IMR-90 (cell line): ENCODE results near the gene TRPM3. TPM values are rescaled to one million over a fixed set of nuclear protein-coding genes. Genes with fewer than 3 reads are reported as not detected.

Experiments used
- ATAC-seq: fragments of 200-7000 bp; cut with Tn5 transposase; 2 replicates; pipeline ENCODE4 v1.9.1; 2020; ENCODE audit warnings: low read depth, mild to moderate bottlenecking, moderate library complexity
- BruUV-seq: library from RNA; stranded (reverse); fragments of 400-500 nt; replicated peaks from 2 replicates; lab custom pipeline; 2021; lab: Mats Ljungman, UMichigan
- CTCF ChIA-PET: fragments of 300-600 bp; formaldehyde crosslinking; extraction: SDS; loops from one replicate; lab custom pipeline; 2021; ENCODE audit warnings: antibody characterized with exemption; lab: Yijun Ruan, JAX
- POLR2A ChIA-PET: fragments of 300-600 bp; sonication (Branson Sonifier 250); formaldehyde crosslinking; loops from one replicate; lab custom pipeline; 2022; ENCODE audit warnings: antibody characterized with exemption; ENCODE audit not compliant: unreplicated experiment; lab: Charles Lee
- DNase-seq: peaks from one replicate; pipeline ENCODE4 v3.0.0; 2013
- H2AFZ ChIP-seq: replicated peaks from 2 replicates; pipeline ENCODE3; 2013; ENCODE audit warnings: low read length, mild to moderate bottlenecking; ENCODE audit not compliant: poor library complexity
- H2AK5ac ChIP-seq: 2 replicates; pipeline ENCODE4 v1.6.1; 2013; ENCODE audit warnings: low read depth, low read length, inconsistent platforms
- H2AK9ac ChIP-seq: replicated peaks from 2 replicates; pipeline ENCODE3; 2013; ENCODE audit warnings: mild to moderate bottlenecking, low read depth, low read length, moderate library complexity; ENCODE audit not compliant: poor library complexity
- H2BK120ac ChIP-seq: 2 replicates; pipeline ENCODE4 v1.6.1; 2013; ENCODE audit warnings: low read depth, low read length, inconsistent platforms
- H2BK15ac ChIP-seq: 3 replicates; pipeline ENCODE4 v1.6.1; 2013; ENCODE audit warnings: low read depth, low read length, inconsistent platforms
- H2BK20ac ChIP-seq: 2 replicates; pipeline ENCODE4 v1.6.1; 2013; ENCODE audit warnings: low read depth, mild to moderate bottlenecking, inconsistent platforms, low read length, moderate library complexity
- H2BK5ac ChIP-seq: 2 replicates; pipeline ENCODE4 v1.6.1; 2013; ENCODE audit warnings: mild to moderate bottlenecking, low read depth, low read length, inconsistent platforms; ENCODE audit not compliant: poor library complexity, severe bottlenecking
- H3K14ac ChIP-seq: replicated peaks from 2 replicates; pipeline ENCODE4 v1.6.1; 2013; ENCODE audit warnings: low read depth, low read length, inconsistent platforms
- H3K18ac ChIP-seq: 2 replicates; pipeline ENCODE4 v1.6.1; 2013; ENCODE audit warnings: low read depth, low read length, control low read depth
- H3K23ac ChIP-seq: 2 replicates; pipeline ENCODE4 v1.6.1; 2013; ENCODE audit warnings: low read depth, low read length, inconsistent platforms
- H3K27ac ChIP-seq: 2 replicates; pipeline ENCODE4 v1.5.1; 2013; ENCODE audit warnings: mild to moderate bottlenecking, control low read depth, low read length; ENCODE audit not compliant: insufficient read depth
- H3K27me3 ChIP-seq: 2 replicates; pipeline ENCODE4 v1.6.1; 2013; ENCODE audit warnings: low read length; ENCODE audit not compliant: control insufficient read depth, insufficient read depth
- H3K36me3 ChIP-seq: 2 replicates; pipeline ENCODE4 v1.6.1; 2013; ENCODE audit warnings: low read length, mixed read lengths; ENCODE audit not compliant: control insufficient read depth, insufficient read depth
- H3K4ac ChIP-seq: 2 replicates; pipeline ENCODE4 v1.6.1; 2013; ENCODE audit warnings: low read depth, low read length, inconsistent platforms
- H3K4me1 ChIP-seq: 2 replicates; pipeline ENCODE4 v1.6.1; 2013; ENCODE audit warnings: low read length, mixed read lengths; ENCODE audit not compliant: control insufficient read depth, insufficient read depth
- H3K4me2 ChIP-seq: 2 replicates; pipeline ENCODE4 v1.6.1; 2013; ENCODE audit warnings: low read depth, mild to moderate bottlenecking, control low read depth, low read length, moderate library complexity
- H3K4me3 ChIP-seq: 2 replicates; pipeline ENCODE4 v1.5.1; 2013; ENCODE audit warnings: low read depth, mild to moderate bottlenecking, control low read depth, low read length, moderate library complexity; ENCODE audit not compliant: insufficient read depth
- H3K56ac ChIP-seq: 2 replicates; pipeline ENCODE4 v1.6.1; 2013; ENCODE audit warnings: low read length, inconsistent platforms; ENCODE audit not compliant: insufficient read depth; ENCODE audit errors: extremely low read depth
- H3K79me1 ChIP-seq, 2 experiments: 2 replicates each; pipeline ENCODE4 v1.6.1; 2013; ENCODE audit warnings: low read length in 2 of 2, inconsistent platforms in 1 of 2, low read depth in 1 of 2
- H3K9ac ChIP-seq: 2 replicates; pipeline ENCODE4 v1.6.1; 2013; ENCODE audit warnings: low read depth, low read length, control low read depth
- H3K9me1 ChIP-seq: 2 replicates; pipeline ENCODE4 v1.6.1; 2013; ENCODE audit warnings: low read length, inconsistent platforms; ENCODE audit not compliant: insufficient read depth
- H3K9me3 ChIP-seq: 2 replicates; pipeline ENCODE4 v1.6.1; 2013; ENCODE audit warnings: low read length; ENCODE audit not compliant: control insufficient read depth, insufficient read depth
- H4K20me1 ChIP-seq: 2 replicates; pipeline ENCODE4 v1.6.1; 2013; ENCODE audit warnings: low read length, inconsistent platforms; ENCODE audit not compliant: insufficient read depth
- H4K5ac ChIP-seq: 2 replicates; pipeline ENCODE4 v1.6.1; 2013; ENCODE audit warnings: mild to moderate bottlenecking, low read depth, low read length, control low read depth
- H4K8ac ChIP-seq, 2 experiments: 2 replicates each; pipeline ENCODE4 v1.6.1; 2013; ENCODE audit warnings: low read depth in 2 of 2, low read length in 2 of 2, control low read depth in 1 of 2, inconsistent platforms in 1 of 2
- H4K91ac ChIP-seq: 2 replicates; pipeline ENCODE4 v1.6.1; 2013; ENCODE audit warnings: low read depth, low read length, inconsistent platforms; ENCODE audit not compliant: insufficient read depth
- BHLHE40 ChIP-seq: fragments of 150-350 bp; IDR thresholded peaks from 2 replicates; pipeline ENCODE4 v1.6.1; 2016; ENCODE audit warnings: mild to moderate bottlenecking, low read depth, low read length
- CEBPB ChIP-seq: IDR thresholded peaks from 2 replicates; pipeline ENCODE4 v1.6.1; 2012; ENCODE audit warnings: low read depth, low read length, improper control_type of control experiment
- CHD1 ChIP-seq: IDR thresholded peaks from 2 replicates; pipeline ENCODE4 v1.6.1; 2012; ENCODE audit warnings: low read depth, low read length, improper control_type of control experiment
- CTCF ChIP-seq: conservative IDR thresholded peaks from 2 replicates; pipeline ENCODE4 v1.5.1; 2012; ENCODE audit warnings: mild to moderate bottlenecking, low read depth, low read length, improper control_type of control experiment
- ELK1 ChIP-seq: fragments of 150-350 bp; IDR thresholded peaks from 2 replicates; pipeline ENCODE4 v1.6.1; 2016; ENCODE audit warnings: low read depth, mild to moderate bottlenecking, low read length, moderate library complexity, borderline replicate concordance
- FOS ChIP-seq: fragments of 150-350 bp; IDR thresholded peaks from 2 replicates; pipeline ENCODE4 v1.6.1; 2016; ENCODE audit warnings: low read depth, low read length
- MAFK ChIP-seq: IDR thresholded peaks from 2 replicates; pipeline ENCODE4 v1.6.1; 2012; ENCODE audit warnings: low read depth, low read length, improper control_type of control experiment
- MAZ ChIP-seq: IDR thresholded peaks from 2 replicates; pipeline ENCODE4 v1.6.1; 2012; ENCODE audit warnings: low read depth, mild to moderate bottlenecking, low read length, improper control_type of control experiment, moderate library complexity, borderline replicate concordance
- MXI1 ChIP-seq: IDR thresholded peaks from 2 replicates; pipeline ENCODE4 v1.6.1; 2012; ENCODE audit warnings: low read depth, mild to moderate bottlenecking, low read length, moderate library complexity, borderline replicate concordance
- NFE2L2 ChIP-seq: fragments of 150-350 bp; IDR thresholded peaks from 2 replicates; pipeline ENCODE4 v1.6.1; 2016; ENCODE audit warnings: low read depth, mild to moderate bottlenecking, low read length
- POLR2A ChIP-seq: IDR thresholded peaks from 2 replicates; pipeline ENCODE4 v1.6.1; 2012; ENCODE audit warnings: mild to moderate bottlenecking, low read depth, low read length
- RAD21 ChIP-seq: IDR thresholded peaks from 2 replicates; pipeline ENCODE4 v1.6.1; 2012; ENCODE audit warnings: low read length, improper control_type of control experiment
- RCOR1 ChIP-seq: IDR thresholded peaks from 2 replicates; pipeline ENCODE4 v1.6.1; 2012; ENCODE audit warnings: mild to moderate bottlenecking, low read length, improper control_type of control experiment; ENCODE audit not compliant: insufficient replicate concordance
- RFX5 ChIP-seq: IDR thresholded peaks from 2 replicates; pipeline ENCODE4 v1.8.0; 2012; ENCODE audit warnings: low read depth, mild to moderate bottlenecking, low read length, moderate library complexity
- SMC3 ChIP-seq: fragments of 150-350 bp; IDR thresholded peaks from 2 replicates; pipeline ENCODE4 v1.6.1; 2016; ENCODE audit warnings: low read depth, mild to moderate bottlenecking, antibody characterized with exemption, low read length, moderate library complexity
- USF2 ChIP-seq: fragments of 150-350 bp; IDR thresholded peaks from 2 replicates; pipeline ENCODE4 v1.6.1; 2017; ENCODE audit warnings: mild to moderate bottlenecking, antibody characterized with exemption, low read length, low read depth
- WGBS, 2 experiments: methylation state at CpG; one replicate each; pipeline versions ENCODE4 v1.1.5 to v1.1.7; 2013; ENCODE audit warnings: missing lambda C conversion rate in 2 of 2; ENCODE audit not compliant: insufficient read length in 1 of 2; ENCODE audit errors: extremely low coverage in 2 of 2; 5-methylcytosine and 5-hydroxymethylcytosine counted together
- dilution Hi-C: fragments of 300-500 bp; cut with HindIII; formaldehyde crosslinking; loops from one replicate; pipeline ENCODE4 v1.14.3; 2018; ENCODE audit warnings: low sequenced_read_pairs; ENCODE audit not compliant: unreplicated experiment
- in situ Hi-C: fragments of 300-500 bp; cut with MboI; formaldehyde crosslinking; loops from 3 replicates; pipeline ENCODE4 v1.14.3; 2019; ENCODE audit warnings: low sequenced_read_pairs, inconsistent platforms, mixed read lengths
- intact Hi-C: fragments of 100-400 bp; cut with micrococcal nuclease; formaldehyde crosslinking; loops from 2 replicates; pipeline ENCODE4 v1.10.0; 2022
- polyA plus RNA-seq, 3 experiments: library from polyadenylated mRNA; depleted of rRNA; stranded (reverse); fragments of >200 nt; gene quantifications; 2 replicates each; pipeline ENCODE4 v1.2.3, GENCODE V29; 2012; ENCODE audit warnings: low replicate concordance in 1 of 3
- total RNA-seq: library from RNA; depleted of rRNA; stranded (reverse); fragments of >200 nt; gene quantifications from 2 replicates; pipeline ENCODE4 v1.2.3, GENCODE V29; 2012

Gene TRPM3
- total and polyA plus RNA-seq, 2 of the 4 experiments (the other 2 are of a cell fraction) = not detected

GRCh38 chr9:70656281-70656680 is 465.1 kb downstream of the TRPM3 start:
- in situ Hi-C loops = no loop called here
- Histone ChIP-seq H2AK5ac (no peak overlapping the region), H3K4me2 (no peak overlapping the region), H3K4me1 (no peaks in the 10 kb centered on the region), H3K79me1 (no peaks in the 10 kb centered on the region), H4K8ac (no peak overlapping the region), H2BK5ac (no peak overlapping the region), H3K14ac (no peak overlapping the region), H3K27me3 (no peaks in the 10 kb centered on the region; the same call in 1 of the 2 replicates), H4K91ac (no peak overlapping the region), H3K56ac (no peak overlapping the region), H4K5ac (no peak overlapping the region), H2AFZ (no peak overlapping the region), H2BK120ac (no peak overlapping the region), H3K18ac (no peak overlapping the region), H3K9me3 (no peaks in the 10 kb centered on the region), H3K9ac (no peak overlapping the region), H3K9me1 (no peaks in the 10 kb centered on the region), H3K36me3 (no peaks in the 10 kb centered on the region), H3K27ac (no peak overlapping the region), H4K20me1 (no peaks in the 10 kb centered on the region), H3K23ac (no peak overlapping the region), H2AK9ac (no peak overlapping the region), H2BK20ac (no peak overlapping the region), H3K4ac (no peak overlapping the region), H3K4me3 (no peak overlapping the region), H2BK15ac (no peak overlapping the region)
- intact Hi-C loops = no loop called here
- no peak for ATAC-seq
- no CpG with 5 or more reads among the region's 1 CpG for WGBS, 2 experiments
- DNase-seq = no peak
- dilution Hi-C loops = no loop called here
- ChIA-PET POLR2A (no interaction called here), CTCF (interaction anchor here (0.6 to 1.6 kb wide), 2 partner anchors 16 to 812 kb away, joined by 3 to 5 read pairs; no protein-coding TSS in a partner anchor)
- TF ChIP-seq BHLHE40 = no peak
- no peak for TF ChIP-seq CTCF
- no peak for TF ChIP-seq USF2
- TF ChIP-seq RCOR1 = no peak
- TF ChIP-seq FOS = no peak
- no peak for TF ChIP-seq RFX5
- TF ChIP-seq MXI1 = no peak
- TF ChIP-seq RAD21 = no peak
- TF ChIP-seq NFE2L2 = no peak
- TF ChIP-seq CEBPB = no peak
- TF ChIP-seq MAFK = no peak
- no peak for TF ChIP-seq POLR2A
- TF ChIP-seq ELK1 = no peak
- TF ChIP-seq MAZ = no peak
- no peak for TF ChIP-seq CHD1
- TF ChIP-seq SMC3 = no peak
- BruUV-seq = no TSS peak
